Central memory CD4-positive, alpha-beta T cell (primary cell): Measurements from ENCODE around the gene CNGB1.
"Not testable (repeated sequence)": the region's sequence is repeated elsewhere in the genome, so short reads cannot be mapped to it uniquely, and the experiment has no call there.

Experiments used
- DNase-seq: peaks from one replicate; pipeline ENCODE4 v3.0.0; 2022

The CNGB1 gene

DNA sequence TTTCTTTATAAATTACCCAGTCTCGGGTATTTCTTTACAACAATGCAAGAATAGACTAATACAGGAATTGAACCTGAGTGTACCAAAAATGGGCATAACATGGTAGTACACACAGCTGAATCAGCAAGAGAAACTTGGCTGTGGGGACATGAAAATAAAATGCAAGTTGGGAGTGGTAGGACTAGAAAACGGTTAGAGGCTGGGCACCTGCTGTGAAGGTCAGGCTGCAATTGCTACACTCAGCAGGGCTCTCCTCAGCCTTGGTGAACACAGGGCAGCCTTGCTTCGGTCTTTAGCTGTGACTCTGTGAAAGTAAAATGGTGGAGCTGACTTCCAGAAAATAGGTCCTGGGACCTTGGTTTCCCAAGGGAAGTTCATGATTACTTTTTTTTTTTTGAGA lies 45.6 kb downstream of the CNGB1 start:
- DNase-seq, result no peak

- DNase-seq, result no peak
These were observed 46.4 kb downstream of the CNGB1 start for GRCh38 chr16:57924514-57924913.

DNA sequence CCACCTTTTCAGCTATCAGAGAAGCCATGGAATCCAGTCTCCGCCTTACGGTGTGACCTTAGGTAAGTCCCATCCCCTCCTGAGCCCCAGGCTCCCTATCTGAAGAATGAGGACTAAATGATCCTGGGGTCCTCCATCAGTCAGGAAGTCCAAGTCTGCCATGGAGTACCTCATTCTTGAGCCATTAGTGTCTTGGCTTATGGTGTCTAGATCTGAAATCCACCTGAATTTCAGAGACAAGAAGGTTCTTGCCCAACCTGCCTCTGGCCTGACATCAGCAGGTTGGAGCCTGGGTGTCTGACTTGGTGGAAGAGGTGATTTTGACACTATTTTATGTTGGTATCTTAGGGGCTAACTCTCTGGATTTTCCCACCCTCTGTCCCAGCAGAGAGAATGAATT lies 47.1 kb downstream of the CNGB1 start:
- DNase-seq, result no peak

DNA sequence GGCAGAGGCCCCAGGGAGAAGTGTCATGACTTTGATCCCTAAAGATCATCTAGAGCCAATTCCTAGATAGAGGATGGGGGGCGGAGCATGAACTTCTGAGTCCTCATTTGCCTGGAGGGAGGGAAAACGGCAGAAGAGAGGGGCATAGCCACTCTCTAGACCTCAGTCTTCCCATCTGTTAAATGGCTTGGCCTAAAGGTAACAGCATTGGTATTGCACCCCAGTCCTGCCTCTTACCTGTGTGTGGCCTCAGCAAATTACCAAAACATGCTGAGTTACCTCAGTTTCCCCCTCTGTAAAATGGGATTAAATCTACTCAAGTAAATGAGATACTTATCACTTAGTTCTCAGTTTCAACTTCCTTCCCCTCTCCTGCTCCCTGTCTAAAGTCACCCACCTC lies 47.5 kb downstream of the CNGB1 start:
- DNase-seq, result no peak

DNA sequence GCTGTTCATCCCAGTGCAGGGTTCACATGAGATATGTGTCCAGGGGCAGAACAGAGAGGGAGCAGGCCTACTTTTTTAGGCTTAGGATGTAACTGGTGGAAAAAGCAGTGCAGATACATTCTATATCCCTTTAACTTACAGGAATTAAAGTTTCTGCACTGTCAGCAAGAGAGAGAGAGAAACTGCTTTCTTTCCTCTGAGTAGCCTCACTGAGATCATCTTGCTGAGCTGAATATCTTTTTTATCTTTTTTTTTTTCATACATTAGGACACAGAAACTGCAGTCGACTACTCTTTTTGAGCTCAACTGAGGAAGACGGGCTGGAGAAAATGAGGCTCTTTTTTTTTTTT lies 50.1 kb downstream of the CNGB1 start:
- DNase-seq, result no peak

DNA sequence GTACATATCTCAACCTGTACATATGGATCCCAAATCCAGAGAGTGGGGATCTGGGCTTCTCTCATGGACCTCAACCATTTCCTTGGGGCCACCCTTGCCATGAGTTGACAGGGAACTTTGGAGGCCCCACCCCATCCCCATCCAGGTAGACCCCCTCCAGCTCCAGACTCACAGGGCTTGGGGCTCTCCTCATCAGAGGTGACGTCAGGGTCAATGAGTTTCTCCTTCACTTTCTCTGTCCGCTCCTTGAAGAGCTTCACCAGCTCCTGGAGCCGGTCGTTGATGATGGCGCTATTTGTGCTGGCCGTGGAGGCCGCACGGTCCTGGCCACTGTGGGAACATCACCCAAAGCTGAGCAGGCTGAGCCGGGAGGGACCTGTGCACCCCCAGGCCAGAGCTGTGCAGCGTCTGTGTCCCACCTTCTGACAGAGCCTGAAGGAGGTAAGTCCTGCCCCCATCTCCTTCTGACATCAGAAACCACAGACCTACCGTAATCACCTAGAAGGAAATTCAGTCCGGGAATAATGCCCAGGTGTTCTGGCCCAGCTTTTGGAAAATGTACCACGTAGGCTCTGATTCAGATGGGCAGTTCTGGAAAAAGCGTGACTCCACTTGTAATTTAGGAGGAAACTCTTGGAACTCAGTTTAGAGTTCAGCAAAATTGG lies 50.6 kb downstream of the CNGB1 start:
- no peak for DNase-seq

DNA sequence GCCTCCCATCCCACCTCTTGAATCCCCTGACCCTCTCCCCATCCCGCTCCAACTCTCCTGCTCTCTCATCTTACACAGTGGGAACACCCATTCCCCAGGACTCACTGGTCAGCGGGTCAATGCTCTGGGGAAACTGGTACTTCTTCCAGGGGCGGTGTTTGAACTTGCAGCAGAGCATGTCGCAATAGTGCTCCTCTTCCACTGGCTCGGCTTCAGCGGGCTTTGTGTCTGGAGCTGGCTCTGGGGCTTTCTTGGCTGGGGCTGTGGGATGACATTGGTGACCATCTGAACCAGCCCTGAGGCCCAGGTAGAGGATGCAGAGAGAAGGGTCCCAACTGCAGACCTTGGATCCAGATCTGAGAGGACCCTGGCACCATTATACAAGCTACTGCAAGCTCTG lies 51.9 kb downstream of the CNGB1 start:
- DNase-seq, result no peak

- no peak for DNase-seq
These were observed 52.5 kb downstream of the CNGB1 start for GRCh38 chr16:57918444-57918843.

DNA sequence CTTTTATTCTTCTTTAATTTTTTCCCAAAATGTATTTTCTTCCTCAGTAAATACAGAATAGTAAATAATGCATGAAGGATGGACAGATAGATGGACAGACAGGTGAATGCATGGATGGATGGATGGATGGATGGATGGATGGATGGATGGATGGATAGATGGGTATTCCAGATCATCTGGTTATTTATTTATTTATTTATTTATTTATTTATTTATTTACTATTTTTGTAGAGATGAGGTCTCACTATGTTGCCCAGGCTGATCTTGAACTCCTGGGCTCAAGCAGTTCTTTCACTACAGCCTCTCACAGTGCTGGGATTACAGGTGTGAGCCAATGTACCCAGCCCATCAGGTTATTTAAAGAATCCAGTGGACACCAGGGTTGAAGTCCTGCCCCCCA lies 53.0 kb downstream of the CNGB1 start:
- DNase-seq, result not testable (repeated sequence)

DNA sequence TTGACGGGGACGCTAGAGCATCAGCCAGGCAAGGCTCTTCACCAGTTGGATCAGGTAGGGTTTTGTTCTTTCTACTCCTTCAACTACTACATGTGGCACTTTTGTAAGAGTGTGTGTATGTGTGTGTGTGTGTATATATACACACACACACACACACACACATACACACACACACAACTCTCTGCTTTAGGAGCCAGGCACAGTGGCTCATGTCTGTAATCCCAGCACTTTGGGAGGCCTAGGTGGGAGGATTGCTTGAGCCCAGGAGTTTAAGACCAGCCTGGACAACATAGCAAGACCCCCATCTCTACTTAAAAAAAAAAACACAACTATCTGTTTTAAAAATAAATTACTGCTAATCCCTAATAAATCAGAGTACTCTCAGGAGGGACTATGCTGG lies 53.4 kb downstream of the CNGB1 start:
- DNase-seq, result not testable (repeated sequence)

DNA sequence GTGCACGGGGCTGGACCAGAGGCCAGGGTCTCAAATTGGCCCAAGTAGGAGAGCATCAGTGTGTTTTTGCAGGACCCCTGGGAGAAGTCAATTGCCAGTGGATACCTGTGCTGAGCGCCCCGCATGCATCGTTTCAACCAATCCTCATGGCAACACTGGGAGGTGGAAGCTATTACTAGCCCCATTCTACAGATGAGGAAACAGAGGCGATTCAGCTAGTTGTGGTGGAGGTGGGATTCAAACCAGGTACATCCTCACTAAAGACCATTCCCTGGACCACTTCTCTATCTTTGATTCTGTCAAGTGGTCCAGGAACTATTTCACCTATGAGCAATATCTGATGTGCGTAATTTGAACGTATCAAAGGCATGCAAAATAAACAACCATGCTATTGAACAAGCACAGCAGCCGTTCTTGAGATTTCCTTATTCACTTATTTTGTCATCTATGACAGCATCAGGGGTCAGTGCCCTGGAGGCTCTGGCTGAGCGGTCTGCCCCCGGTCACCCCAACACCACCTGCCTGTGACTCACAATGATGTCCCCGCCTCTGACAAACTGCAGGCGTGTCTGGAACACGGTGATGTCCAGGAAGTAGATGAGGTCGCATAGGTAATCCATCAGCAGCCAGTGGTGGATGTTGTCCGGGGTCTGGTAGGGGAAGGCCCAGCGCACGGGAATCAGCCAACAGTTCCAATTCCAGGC lies 54.0 kb downstream of the CNGB1 start:
- no peak for DNase-seq

- no peak for DNase-seq
These were observed 55.0 kb downstream of the CNGB1 start for GRCh38 chr16:57915811-57916488.

GRCh38 chr16:57915267-57915666 lies 55.7 kb downstream of the CNGB1 start:
- DNase-seq, result no peak

GRCh38 chr16:57914244-57915173 lies 56.4 kb downstream of the CNGB1 start:
- DNase-seq, result no peak

DNA sequence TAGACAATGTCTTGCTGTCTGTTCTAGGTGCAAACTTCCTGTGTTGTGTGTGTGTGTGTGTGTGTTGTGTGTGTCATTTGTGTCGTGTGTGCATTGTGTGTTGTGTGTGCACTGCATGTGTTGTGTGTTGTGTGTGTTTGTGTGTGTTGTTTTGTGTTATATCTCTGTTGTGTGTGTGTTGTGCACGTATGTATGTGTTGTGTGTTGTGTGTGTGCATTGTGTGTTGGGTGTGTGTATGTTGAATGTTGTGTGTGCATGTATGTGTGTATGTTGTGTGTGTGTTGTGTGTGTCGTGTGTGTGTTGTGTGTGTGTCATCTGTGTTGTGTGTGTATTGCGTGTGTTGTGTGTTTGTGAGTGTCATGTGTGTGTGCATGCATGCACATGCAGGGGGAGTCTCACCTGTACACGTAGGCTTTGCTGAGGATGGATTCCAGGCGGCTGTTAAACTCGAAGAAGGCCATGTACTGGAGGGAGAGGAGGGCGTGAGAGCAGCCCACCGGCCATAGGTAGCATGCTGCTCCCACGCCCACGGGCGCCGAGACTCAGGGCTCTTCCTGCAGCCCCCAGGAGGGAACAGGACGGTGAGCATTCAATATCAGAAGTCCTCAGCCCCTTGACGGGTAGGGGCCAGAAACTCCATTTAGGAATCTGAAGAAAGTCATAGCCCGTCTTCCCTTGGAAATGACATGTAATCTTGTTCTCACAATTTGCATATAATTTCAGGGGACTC lies 58.2 kb downstream of the CNGB1 start:
- no peak for DNase-seq

- no peak for DNase-seq
These were observed 59.2 kb downstream of the CNGB1 start for GRCh38 chr16:57911743-57912142.

DNA sequence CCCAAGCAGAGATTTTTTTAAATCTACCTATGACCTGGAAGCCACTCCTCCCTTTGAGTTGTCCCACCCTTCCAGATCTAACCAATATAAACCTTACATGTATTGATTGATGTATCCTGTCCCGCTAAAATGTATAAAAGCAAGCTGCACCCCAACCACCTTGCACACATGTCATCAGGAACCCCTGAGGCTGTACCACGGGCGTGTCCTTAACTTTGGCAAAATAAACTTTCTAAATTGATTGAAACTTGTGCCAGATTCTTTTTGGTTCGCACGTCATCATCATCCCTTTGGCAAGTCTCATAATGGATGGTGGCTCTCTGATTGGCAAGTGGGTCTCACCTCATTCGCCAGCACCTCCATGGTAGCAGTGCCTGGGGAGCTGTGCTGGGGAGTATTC lies 60.2 kb downstream of the CNGB1 start:
- no peak for DNase-seq

DNA sequence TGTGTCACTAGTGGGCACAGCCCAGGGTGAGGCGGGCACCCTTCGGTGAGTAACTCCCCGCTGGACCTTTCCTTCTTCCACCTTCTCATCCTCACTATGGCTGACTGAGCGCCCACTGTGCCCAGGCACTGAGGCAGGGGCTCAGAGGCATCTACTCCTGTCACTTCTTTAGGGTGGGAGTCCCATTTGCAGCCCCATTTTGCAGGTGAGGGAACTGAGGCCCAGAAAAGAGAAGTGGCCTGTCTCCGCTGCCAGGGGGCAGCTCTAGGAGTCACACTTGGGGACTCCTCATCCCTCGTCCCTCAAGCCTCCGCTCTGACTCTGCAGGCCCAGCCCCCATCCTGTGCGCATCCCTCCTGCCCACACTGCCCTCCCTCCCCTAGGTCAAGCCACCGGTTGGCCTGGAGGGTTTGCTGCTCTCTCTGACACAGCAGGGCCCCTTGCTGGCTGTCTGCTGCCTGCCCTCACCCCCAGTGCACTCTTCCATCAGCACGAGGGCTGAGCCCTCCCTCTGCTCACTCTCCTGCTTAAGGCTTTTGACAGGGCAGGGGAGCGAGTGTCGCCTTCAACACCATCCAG lies 62.4 kb downstream of the CNGB1 start:
- DNase-seq, result no peak

- no peak for DNase-seq
These were observed 64.3 kb downstream of the CNGB1 start for GRCh38 chr16:57906382-57907316.

GRCh38 chr16:57904101-57904500 lies 66.8 kb downstream of the CNGB1 start:
- DNase-seq, result no peak

DNA sequence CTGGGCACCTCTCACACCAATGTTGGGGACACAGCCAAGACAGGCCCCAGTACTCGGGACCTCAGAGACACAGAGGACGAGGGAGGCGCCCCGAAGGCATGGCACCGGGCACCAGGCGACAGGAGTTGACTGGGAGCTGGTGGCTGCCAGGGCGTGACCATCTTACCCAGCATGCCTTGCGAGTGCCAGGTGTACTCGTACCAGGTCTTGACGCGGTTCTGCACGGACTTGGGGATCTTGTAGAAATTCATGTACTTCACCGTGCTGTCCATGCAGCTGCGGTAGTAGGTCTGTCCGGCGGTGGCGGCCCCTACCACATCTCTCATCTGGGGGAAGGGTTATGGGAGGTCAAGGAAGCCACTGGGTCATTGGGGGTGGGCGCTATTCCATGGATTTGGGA lies 67.3 kb downstream of the CNGB1 start:
- no peak for DNase-seq
